Stimulated activated CD8-positive, alpha-beta memory T cell treated with anti-CD3 and anti-CD28 coated beads, Interleukin-2, amount 100 ng/mL, for 48 hours (primary cell): Measurements from ENCODE around the gene ATP8A2.
"Not testable (repeated sequence)": the region's sequence is repeated elsewhere in the genome, so short reads cannot be mapped to it uniquely, and the experiment has no call there.

Experiments
- DNase-seq, 2 donors: peaks; one replicate each; pipeline ENCODE4 v3.0.0-alpha.2; 2020; ENCODE audit warnings: low read depth in 2 of 2

Gene ATP8A2

GRCh38 chr13:25371875-25372283 is at the start of gene ATP8A2:
ATP8A2 (plus strand) TSS chr13:25371974; CDS start chr13:25372213, 239 bp downstream.
- DNase-seq = no peak

GRCh38 chr13:25324100-25324499 is 47.7 kb upstream of the ATP8A2 start:
- no peak for DNase-seq

DNA sequence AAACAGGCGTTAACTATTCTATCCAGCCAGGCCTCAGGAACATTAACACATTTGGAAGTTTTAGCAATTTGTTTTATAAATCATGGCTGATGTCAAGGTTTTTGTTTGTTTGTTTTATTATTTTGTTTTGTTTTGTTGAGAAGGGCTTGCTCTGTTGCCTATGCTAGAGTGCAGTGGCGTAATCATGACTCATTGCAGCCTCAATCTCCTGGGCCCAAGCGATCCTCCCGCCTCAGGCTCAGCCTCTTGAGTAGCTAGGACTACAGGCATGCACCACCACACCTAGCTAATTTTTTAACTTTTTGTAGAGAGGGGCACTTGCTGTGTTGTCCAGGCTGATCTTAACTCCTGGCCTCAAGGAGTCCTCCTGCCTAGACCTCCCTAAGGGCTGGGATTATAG is 42.1 kb upstream of the ATP8A2 start:
- no peak for DNase-seq

- DNase-seq = no peak
Measured at GRCh38 chr13:25330541-25330940, 41.2 kb upstream of the ATP8A2 start.

DNA sequence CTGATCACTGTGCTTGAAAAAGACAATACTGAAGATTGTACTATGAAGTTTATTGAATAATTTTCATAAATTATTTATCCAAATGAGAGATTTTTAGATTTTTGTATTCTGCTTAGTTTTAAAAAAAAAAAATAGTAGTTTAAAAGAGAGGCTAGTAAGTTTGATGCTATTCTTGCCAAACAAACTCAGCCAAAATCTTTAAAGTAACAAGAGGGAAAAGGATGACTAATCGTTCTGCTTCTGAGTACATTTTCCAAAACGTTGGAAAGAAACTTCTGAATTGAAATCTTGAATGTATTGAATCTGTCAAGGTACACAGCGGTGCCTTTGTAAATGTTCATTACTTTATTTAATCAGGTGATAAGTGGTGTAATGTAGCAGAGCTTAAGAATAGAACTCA is 35.9 kb upstream of the ATP8A2 start:
- DNase-seq = no peak

GRCh38 chr13:25345576-25345975 is 26.2 kb upstream of the ATP8A2 start:
- DNase-seq = no peak

GRCh38 chr13:25347151-25347550 is 24.6 kb upstream of the ATP8A2 start:
- DNase-seq = no peak

GRCh38 chr13:25351404-25351803 is 20.4 kb upstream of the ATP8A2 start:
- DNase-seq = no peak

DNA sequence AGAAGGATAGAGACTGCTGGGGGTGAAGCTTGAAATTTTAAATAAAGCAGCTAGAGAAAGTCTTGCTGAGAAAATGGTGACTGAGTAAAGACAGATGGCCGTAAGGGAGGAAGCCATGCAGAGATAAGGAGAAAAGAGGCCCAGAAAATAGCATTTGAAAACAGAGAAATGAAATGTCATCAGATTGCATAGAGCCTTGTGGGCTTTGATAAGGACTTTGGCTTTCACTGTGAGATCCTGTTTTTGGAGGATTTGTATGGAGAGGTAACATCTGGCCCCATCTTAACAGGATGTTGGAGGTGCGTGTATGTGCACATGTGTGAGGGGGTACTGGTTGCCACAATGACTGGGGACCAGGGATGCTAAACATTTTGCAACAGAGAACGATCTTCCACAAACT is 19.5 kb upstream of the ATP8A2 start:
- DNase-seq = no peak

GRCh38 chr13:25352806-25353205 is 19.0 kb upstream of the ATP8A2 start:
- no peak for DNase-seq

DNA sequence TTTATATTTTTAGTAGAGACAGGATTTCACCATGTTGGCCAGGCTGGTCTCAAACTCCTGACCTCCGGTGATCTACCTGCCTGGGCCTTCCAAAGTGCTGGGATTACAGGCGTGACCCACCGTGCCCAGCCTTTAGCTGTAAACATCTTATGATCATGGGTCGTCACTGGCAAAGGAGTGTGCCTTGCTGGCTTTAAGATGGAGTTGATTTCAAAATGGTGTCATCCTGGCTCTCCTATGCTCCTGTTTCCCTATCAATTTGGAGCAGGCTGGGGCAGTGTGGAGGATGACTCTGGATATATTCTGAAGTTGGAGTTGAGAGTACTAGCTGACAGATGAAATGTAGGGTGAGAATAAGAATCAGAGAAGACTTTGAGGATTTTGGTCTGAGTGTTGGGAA is 18.4 kb upstream of the ATP8A2 start:
- no peak for DNase-seq

DNA sequence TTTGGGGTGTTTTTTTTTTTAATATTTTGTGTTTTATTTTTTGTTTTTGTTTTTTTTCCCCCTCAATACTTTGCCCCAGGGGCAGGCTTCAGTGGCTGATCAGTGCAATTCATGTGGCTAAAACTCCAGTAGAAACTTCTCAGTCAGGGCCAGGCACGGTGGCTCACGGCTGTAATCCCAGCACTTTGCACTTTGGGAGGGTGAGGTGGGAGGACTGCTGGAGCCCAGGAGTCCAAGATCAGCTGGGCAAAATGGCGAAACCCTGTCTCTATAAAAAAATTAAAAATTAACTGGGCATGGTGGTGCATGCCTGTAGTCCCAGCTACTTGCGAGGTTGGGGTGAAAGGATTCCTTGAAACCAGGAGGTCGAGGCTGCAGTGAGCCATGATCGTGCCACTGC is 17.4 kb upstream of the ATP8A2 start:
- DNase-seq = no peak

GRCh38 chr13:25360443-25360842 is 11.3 kb upstream of the ATP8A2 start:
- DNase-seq = not testable (repeated sequence)

DNA sequence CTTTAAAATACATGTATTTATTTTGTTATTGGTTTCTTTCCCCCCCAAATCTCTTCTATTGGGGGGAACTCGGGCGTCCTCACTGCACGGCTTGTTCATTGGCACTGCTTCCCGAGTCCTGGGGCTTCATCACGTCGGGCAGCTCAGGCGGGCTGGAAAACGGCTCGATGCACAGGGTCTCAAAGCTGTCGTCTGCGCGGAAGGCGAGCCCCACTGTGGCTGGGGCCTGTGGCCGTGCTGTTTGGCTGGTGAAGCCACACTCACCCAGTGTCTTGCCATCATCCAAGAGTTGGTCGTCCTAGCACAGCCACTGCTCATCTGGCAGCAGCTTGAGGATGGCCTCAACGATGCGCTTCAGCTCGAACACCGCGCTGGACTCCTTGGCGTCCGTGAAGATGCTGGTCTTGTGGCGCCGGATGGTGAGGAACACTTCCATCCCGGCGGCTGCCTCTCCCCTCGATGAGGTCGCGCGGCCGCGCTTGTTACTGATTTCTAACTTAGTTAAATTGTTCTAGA is 6.0 kb upstream of the ATP8A2 start:
- no peak for DNase-seq

DNA sequence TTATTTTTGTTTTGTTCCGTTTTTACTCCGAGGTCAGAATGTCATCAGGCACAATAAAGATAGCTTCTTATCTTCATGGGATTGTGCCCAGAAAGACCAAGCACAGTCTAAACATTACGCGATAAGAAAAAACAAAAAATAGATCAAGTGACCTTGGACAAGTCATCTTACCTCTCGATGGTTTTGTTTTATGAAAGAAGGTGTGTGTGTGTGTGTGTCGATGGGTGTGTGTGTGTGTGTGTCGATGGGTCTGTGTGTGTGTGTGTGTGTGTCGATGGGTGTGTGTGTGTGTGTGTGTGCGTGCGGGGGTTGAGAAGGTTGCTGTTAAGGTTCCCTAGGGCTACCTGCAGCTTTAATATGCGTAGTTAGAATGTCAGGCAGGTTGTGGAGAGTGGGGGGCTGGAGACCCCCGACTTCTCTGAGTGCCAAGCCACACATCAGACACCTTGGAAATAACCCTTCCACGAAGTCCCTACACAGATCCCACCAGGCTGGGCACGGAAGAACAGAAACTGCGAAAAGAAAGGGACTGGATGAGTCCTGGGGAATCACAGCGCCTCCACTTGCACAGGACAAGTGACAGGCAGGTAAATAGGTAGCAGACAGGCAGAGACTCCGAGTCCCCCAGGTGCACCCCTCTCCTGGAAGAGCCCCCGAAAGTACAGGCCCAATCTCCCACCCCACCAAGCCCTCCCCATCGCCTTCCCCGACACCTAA is 458 bp upstream of the ATP8A2 start:
- no peak for DNase-seq

DNA sequence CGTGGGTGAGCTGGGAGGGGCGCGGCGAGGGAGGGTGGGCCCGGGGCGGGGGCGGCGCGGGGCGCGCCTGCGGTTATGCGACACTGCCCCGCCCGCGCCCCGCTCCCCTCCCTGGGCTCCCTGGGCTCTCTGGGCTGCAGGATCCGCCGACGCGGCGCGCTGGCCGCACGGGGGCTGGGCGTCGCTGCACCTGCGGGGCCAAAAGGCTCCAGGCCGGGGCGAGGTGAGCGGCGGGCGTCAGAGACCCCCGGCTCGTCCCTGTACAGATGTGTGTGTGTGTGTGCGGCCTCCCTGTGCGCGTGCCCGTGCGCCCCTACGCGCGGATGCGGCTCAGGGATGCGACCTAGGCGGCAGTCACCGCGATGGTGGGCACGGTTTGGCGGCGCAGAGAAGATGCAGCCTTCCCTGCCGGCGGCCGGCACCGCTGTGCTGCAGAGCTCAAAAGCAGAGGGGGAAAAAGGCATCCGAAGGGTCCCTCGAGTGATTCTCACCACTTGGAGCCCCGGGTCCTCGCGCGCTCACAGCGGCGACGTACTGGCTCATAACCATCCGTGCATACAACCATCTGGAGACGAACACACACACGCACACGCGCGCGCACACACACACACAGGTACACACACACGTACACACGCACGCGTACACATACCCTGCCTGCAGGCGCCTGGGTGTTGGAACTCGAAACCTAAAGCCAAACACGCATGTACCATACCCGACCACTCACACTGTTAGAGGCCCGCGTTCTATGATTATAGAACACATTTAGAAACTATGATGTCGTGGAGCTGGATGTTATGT is 709 bp downstream of the ATP8A2 start:
- DNase-seq = no peak

DNA sequence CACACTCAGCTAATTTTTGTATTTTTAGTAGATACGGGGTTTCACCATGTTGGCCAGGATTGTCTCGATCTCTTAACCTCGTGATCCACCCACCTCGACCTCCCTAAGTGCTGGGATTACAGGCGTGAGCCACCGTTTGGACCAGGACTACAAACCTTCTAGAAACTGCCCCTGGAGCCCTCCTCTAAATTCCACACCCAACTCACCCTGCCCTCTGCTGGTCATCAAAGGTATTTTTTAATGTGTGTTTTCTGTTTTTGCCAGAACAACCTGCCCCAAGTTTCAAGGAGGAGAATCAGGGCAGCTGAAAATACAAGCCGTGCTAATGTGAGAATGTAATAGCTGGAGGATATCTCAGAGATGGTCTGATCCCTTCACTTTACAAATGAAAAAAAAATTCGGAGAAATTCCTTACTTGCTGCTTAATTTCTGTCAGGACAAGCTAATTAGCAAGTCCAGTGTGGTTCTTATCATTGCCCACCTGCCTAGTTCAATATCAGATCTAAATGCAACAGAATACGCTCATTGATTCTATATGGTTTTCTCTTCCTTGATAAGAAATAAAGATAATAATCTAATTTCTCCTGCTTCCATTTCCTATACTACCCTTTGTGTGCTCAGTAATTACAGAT is 4.1 kb downstream of the ATP8A2 start:
- DNase-seq = no peak

DNA sequence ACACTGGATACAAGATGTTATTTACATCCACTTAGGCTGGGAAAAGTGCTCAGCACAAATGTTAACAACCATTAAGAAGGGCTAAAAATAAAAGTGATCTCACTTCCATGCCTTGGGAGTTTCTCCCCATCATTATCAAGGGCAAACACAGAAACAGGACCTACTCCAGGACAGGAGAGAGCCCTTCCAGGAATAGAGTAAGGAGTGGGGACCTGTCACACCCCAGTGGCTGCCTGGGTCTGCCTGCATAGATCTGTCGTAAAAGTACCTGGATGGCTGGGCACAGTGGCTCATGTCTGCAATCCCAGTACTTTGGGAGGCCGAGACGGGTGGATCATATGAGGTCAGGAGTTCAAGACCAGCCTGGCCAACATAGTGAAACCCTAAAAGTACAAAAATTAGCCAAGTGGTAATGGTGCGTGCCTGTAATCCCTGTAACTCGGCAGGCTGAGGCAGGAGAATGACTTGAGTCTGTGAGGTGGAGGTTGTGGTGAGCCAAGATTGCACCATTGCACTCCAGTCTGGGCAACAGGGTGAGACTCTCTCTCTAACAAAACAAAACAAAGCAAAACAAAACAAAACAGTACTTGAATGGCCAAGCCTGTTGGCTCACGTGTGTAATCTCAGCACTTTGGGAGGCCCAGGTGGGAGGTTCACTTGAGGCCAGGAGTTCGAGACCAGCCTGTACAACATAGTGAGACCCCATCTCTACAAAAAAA is 5.6 kb downstream of the ATP8A2 start:
- DNase-seq = no peak

- no peak for DNase-seq
Measured at GRCh38 chr13:25378528-25378927, 6.8 kb downstream of the ATP8A2 start.

DNA sequence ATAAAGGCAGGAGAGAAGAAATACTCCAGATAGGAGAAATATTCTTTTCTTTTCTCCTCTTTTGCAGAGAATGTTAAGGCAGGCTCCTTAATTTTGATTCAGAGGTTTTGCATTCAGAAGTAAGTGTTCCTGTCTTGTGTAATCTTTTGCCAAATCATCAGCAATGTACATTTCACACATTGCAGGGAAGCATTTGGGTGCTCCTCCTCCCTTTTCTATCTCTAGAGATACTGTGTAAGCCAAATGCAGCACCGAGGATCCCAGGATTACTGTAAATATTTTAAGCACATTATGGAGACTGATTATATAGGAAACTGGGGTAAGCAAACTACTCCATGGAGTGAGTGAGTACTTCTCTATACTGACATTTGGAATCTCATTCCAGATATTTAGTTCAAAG is 7.2 kb downstream of the ATP8A2 start:
- DNase-seq = no peak

DNA sequence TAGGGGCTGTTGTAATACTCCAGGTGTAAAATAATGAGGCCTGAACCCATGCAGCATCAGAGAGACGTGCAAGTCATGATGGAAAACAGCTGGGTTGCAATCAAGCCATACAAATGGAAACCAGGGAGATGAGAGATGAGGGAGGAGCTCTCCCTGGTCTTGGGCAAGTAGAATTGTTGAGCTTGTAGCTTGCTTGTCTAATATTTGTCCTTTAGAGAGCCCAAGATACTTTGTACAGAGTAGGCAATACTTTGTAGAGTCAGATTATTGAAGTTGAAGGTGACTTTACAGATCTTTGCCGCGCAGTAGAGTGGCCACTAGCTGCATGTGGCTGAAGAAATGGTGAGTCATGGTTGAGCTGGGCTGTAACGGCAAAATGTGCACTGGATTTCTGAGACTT is 8.3 kb downstream of the ATP8A2 start:
- no peak for DNase-seq

- no peak for DNase-seq
Measured at GRCh38 chr13:25380741-25381324, 9.1 kb downstream of the ATP8A2 start.
